OCI-LY7 (cell line): ENCODE measurements around the gene MACROD2.

ENCODE experiments used
- EZH2phosphoT487 ChIP-seq: fragments of 200-600 bp; sonication (generic); IDR thresholded peaks from 2 replicates; pipeline ENCODE4 v1.6.1; 2018; ENCODE audit warnings: low read depth, borderline replicate concordance, mild to moderate bottlenecking, mixed run types, antibody characterized with exemption, low read length, moderate library complexity, mixed read lengths
- TF ChIP-seq, protein P1 (sequence below): fragments of 200-600 bp; sonication (generic); conservative IDR thresholded peaks from 2 replicates; pipeline ENCODE4 v1.5.1; 2014; ENCODE audit warnings: mild to moderate bottlenecking, antibody characterized with exemption, low read length, moderate library complexity, mixed read lengths

DNA sequence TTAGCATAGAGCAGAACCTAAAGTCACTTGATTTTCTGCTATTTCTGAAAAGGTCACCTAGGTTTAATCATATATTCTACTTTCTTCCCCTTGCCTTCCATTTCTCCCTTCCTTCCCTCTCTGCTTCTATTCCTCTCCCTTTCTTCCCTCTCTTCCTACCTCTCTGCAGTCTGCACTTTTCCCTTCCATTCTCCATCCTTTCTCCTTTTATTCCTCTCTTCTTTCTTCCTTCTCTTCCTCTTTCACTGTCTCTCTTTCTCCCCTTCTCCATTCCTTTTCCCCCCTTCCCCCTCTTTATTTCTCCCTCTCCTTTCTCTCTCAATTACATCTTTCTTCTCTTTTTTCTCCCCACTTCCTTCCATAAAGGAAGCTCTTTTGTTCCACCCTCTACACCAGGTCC, 1391.9 kb downstream of the MACROD2 start:
- TF ChIP-seq, protein P1, sequence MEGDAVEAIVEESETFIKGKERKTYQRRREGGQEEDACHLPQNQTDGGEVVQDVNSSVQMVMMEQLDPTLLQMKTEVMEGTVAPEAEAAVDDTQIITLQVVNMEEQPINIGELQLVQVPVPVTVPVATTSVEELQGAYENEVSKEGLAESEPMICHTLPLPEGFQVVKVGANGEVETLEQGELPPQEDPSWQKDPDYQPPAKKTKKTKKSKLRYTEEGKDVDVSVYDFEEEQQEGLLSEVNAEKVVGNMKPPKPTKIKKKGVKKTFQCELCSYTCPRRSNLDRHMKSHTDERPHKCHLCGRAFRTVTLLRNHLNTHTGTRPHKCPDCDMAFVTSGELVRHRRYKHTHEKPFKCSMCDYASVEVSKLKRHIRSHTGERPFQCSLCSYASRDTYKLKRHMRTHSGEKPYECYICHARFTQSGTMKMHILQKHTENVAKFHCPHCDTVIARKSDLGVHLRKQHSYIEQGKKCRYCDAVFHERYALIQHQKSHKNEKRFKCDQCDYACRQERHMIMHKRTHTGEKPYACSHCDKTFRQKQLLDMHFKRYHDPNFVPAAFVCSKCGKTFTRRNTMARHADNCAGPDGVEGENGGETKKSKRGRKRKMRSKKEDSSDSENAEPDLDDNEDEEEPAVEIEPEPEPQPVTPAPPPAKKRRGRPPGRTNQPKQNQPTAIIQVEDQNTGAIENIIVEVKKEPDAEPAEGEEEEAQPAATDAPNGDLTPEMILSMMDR = no peak
- TF ChIP-seq EZH2phosphoT487 = no peak
